ENCODE data around the gene CTR9.
"Not testable (repeated sequence)": the region's sequence is repeated elsewhere in the genome, so short reads cannot be mapped to it uniquely, and the experiment has no call there.

Gene CTR9

DNA sequence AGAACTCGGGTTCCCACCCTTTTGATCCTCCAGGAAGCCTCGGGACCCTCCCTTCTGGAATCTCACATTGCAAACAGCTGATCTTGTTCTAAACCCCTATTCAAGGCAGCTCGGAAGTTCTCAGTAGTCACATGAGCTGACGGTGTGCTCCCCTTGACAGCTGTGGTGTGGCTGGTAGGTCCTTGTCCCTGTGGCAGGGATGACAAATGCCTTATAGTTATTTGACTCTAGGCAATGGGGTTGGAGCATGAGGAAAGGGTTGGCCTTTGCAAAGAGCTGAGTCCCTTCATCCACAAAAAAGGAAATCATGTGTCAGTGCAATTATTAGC is 34.1 kb downstream of the CTR9 start:
- DNase-seq: no peak

DNA sequence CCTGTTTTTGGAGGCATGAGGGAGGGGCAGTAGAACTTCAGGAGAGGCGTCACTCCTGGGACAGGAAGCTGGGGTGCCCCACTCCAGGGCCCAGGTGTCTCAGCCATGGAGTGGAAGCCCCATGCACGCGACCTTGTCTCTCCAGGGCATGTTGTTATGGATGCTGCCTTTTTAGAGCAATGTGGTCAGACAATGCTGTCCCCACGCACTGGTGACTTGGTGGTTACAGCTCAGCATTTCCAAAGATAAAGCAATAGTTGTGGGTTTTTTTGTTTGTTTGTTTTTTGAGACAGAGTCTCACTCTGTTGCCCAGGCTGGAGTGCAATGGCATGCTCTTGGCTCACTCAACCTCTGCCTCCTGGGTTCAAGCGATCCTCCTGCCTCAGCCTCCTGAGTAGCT is 35.4 kb downstream of the CTR9 start:
- no peak for DNase-seq

DNA sequence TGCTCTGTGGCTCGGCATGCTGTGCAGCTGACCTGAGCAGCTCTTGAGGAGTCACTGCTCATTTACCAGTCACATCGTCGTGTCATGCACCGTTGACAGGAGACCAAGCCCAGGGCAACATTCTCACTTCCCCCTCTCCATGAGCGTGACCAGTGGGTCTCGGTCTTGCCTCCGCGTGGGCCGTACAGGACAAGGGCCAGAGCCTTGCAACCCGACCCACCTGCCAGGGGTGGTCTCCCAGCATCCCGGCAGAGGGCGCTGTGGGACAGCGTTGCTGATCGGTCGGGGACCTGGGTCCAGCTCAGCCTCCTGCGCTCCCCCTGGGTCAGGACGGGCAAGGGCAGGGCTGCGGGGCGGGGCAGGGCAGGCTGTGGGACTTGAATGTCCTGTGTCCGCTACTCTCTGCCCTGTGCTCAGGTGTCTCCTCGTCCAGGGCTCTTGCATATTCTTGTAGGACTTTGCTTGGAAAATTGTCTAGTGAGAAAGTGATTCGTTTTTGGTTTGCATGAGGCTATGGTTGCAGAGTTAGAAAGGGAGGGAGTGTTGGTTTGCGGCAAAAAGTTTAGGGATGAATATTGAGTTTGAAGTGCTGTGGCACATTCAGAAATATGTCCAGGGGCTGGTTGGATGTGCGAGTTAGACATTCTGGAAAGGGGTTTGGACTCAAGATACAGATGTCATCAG is 41.5 kb downstream of the CTR9 start:
- peak; percentile 77 for DNase-seq

GRCh38 chr11:10793470-10794255 is 42.6 kb downstream of the CTR9 start:
- DNase-seq: no peak

GRCh38 chr11:10796191-10796590 is 45.1 kb downstream of the CTR9 start:
- peak; percentile 25 for DNase-seq

GRCh38 chr11:10797001-10797400 is 46.0 kb downstream of the CTR9 start:
- no peak for DNase-seq

DNA sequence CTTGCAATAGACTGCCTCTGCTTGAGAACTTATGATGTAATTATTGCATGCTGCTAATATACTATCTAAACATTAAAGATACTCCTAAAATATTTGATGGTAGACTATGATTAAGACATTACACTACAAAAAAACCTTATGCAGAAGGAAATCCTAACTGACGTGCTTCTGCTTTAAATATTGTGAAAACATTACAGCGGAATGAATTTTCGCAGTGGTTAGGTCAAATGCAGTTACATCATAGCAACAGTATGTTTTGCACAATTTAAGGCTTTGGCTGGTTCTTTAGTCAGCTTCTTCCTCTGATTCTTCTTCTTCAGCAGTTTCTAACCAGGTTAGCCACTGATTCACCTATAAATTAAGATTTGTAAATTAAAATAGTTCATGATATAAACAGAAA is 46.5 kb downstream of the CTR9 start:
- no peak for DNase-seq

- no peak for DNase-seq
Measured at GRCh38 chr11:10798330-10798928, 47.4 kb downstream of the CTR9 start.

DNA sequence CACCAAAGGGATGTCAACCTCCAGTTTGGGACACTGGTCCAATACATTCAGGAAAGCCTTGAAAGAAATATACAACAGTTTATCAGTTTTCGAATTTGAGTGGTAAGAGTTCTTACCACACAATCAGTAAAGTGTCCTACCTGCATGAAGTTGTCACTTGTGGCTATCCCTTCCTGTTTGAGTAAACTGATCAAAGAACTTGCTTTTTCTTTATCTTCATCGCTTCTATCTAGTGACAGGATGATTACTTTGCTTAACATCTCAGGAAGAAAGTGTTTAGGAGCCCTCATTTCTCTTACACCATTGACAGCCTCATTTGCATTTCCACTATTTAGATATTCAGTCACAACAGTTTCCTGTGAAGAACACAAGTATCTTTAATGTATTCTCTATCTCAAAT is 49.2 kb downstream of the CTR9 start:
- no peak for DNase-seq

DNA sequence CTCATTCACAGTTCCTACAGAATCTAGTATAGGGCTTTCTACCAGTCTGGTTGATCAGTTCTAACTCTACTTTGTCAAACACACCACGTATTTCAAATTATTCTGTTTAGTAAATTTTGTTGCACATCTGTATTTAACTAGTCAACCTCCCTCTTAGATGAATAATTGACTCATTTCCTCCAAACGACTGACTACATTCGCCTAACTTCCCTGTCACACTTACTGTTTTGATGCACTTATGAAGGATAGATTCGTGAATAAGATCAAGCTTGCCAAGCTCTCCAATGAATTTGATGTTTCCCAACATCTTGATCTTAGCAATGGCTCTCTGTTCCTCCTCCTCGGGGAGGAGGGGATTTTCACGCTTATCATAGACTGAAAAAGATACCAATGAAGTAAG is 52.6 kb downstream of the CTR9 start:
- DNase-seq: no peak

GRCh38 chr11:10805741-10806140 is 54.7 kb downstream of the CTR9 start:
- DNase-seq: no peak

GRCh38 chr11:10806206-10806605 is 55.2 kb downstream of the CTR9 start:
- DNase-seq: no peak

DNA sequence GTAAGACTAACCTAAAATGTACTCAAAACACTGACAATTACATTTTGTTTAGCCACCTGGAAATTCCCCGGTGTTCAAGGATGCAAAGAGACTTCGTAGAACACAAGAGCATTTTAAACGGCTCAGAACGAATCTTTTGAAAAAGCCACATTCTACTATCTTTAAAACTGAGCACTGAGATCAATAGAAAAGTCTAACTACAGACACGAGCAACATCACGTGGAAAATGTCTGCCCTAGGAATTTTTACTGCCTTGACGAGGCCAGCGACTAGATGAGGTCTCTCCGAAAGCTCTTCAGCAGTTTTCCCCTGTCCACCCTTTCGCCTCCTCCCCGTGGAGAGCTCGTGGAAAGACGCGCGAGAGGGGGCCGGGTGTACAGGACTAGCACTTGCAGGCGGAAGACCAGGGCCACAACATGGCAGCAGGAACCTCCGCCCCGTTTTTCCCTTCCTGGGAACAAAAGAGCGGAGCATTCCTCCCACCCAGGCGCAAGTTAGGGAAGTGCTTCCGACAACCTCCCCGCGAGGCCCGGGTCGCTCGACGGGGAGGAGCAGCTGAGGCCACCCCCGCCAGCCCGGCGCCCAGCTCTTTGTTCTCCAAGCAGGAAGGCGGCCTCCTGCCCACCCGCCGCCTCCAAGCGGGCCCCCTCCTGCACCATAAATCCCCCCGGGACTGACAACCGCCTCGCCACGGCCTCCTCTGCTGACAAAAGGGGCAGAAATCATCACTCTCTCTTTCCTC is 56.6 kb downstream of the CTR9 start:
- peak; percentile 61 for DNase-seq

- DNase-seq: no peak
Measured at GRCh38 chr11:10808235-10808552, 57.1 kb downstream of the CTR9 start.

DNA sequence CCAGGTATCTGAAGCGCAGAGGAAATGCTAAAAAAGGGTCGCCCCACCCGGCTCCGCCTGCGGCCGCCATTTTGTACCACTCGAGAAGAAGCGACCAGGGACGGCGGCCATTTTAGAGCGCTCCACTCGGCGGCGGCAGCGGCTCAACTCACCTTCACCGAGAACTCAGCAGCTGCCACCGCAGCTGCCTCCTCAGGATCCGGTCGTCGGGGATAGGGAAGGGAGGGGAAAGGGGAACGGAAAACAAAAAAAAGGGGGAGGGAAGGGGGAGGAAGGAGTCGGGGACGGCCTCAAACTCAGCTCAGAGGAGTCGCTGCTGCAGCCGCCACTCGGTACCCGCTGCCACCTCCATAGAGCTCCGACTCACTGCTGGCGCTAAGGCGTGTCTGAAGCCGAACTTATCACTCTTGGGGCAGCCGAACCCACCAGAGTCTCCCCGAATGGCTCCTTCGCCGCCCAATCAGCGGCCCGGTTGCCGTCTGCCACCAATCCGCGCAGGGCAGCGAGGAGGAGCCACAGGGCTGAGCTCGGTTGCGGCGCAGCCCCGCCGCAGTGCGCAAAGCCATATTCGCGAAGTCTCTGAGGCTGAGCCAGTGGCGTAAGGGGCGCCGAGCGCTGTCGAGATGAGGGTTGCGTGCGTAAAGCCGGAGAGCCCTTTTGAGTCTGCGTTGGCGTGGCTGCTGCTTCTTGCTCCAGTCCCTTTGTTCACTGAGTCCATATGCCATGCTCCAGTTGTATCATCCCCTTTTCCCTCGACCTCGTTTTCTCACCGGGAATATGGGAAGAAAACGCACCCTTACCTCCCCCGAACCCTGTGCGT is 57.7 kb downstream of the CTR9 start, which contains the start of gene EIF4G2:
Gene EIF4G2, minus strand, starts transcription at position 374 of the 820 bp plus-strand sequence.
- DNase-seq: peak; percentile 99

DNA sequence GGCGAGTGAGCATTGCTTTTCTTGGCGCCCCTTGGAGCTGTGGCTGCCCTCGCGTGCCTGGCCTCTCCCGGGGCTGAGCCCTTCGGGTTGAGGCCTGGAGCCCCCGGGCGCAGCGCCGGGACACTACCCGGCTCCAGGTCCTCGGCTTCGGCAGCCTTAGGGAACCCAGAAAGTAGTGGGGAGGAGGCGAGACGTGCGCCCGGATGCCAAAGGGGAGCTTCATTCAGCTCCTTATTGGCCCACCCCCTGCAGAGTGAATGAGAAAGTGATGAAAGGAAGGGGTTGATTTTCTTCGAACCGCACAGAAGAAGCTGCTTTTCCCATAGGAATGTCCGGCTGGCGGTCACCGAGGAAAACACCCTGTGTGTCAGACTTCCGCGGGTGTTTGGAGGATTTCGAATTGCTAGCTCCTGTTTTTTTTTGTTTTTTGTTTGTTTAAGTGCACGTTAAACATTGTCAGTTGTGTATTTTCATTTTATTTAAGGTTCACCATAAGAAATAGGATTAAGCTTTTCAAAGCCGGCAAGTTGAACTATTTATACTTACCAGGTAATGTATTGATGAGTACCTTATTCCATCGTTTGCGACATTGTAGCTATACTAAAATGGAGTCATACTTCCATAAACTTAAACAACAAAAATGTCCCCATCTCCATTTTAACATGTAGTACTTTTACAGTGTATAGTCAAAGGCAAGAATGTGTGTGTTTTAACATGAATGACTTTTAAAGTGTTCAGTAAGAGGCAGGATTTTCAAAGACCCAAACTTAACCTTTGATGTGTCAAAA is 58.5 kb downstream of the CTR9 start:
- peak; percentile 85 for DNase-seq

GRCh38 chr11:10813945-10814344 is 62.9 kb downstream of the CTR9 start:
- DNase-seq: no peak

GRCh38 chr11:10818594-10818993 is 67.5 kb downstream of the CTR9 start:
- peak; percentile 93 for DNase-seq

GRCh38 chr11:10822491-10822890 is 71.4 kb downstream of the CTR9 start:
- DNase-seq: not testable (repeated sequence)

GRCh38 chr11:10823152-10823579 is 72.1 kb downstream of the CTR9 start:
- DNase-seq: no peak

DNA sequence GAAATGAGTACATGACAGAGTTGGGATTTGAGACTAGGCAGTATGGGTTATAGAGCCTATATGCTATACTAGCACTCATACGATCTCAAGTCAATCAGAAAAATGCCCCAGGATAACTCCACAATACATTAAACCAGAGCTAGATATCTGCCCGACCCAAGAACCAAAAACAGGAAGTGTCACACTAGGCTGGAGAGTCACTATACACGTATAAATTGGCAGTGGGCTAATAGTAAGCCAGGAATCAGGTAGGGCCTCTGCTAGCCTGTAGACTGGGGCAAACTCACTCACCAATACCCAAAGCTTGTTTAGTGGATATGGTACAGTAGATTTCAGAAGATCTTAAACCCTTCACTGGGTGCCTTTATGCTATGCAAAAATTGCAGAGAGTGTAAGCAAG is 73.8 kb downstream of the CTR9 start:
- DNase-seq: no peak

DNA sequence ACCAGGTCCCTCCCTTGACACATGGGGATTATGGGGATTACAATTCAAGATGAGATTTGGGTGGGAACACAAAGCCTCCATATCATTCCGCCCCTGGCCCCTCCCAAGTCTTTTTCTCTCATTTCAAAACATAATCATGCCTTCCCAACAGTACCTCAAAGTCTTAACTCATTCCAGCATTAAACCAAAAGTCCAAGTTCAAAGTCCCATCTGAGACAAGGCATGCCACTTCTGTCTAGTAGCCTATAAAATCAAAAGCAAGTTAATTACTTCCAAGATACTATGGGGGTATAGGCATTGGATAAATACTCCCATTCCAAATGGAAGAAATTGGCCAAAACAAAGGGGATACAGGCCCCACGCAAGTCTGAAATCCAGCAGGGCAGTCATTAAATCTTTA is 77.4 kb downstream of the CTR9 start:
- no peak for DNase-seq
